HEK293 (cell line): Measurements from ENCODE around the gene HOXA4.

Experiments used
- CTCF ChIA-PET: fragments of 350-600 bp; formaldehyde crosslinking; extraction: SDS; loops from one replicate; lab custom pipeline; 2021; ENCODE audit warnings: antibody characterized with exemption; lab: Yijun Ruan, JAX
- POLR2A ChIA-PET: fragments of 300-600 bp; formaldehyde crosslinking; extraction: SDS; loops from one replicate; lab custom pipeline; 2020; ENCODE audit warnings: antibody characterized with exemption, inconsistent platforms; lab: Yijun Ruan, JAX
- H3K27ac ChIP-seq: fragments of 200-500 bp; sonication (Bioruptor generic); 2 replicates; pipeline ENCODE4 v1.5.1; 2014; ENCODE audit warnings: low read depth, low read length, control low read depth, inconsistent platforms; ENCODE audit errors: extremely low read depth
- H3K36me3 ChIP-seq, 2 experiments: fragments of 200-500 bp in 1 of 2; sonication (Bioruptor generic) in 1 of 2; 1 replicate in 1 of 2; 2 replicates in 1 of 2; pipeline ENCODE4 v1.5.1; 2014 to 2017; ENCODE audit warnings: inconsistent platforms in 2 of 2, low read length in 2 of 2; ENCODE audit not compliant: control insufficient read depth in 2 of 2, insufficient read depth in 1 of 2
- H3K4me1 ChIP-seq: fragments of 200-500 bp; sonication (Bioruptor generic); 2 replicates; pipeline ENCODE4 v1.5.1; 2014; ENCODE audit warnings: mild to moderate bottlenecking, low read length, inconsistent platforms; ENCODE audit not compliant: control insufficient read depth, insufficient read depth
- H3K4me3 ChIP-seq: 2 replicates; pipeline ENCODE4 v1.5.1; 2011; ENCODE audit warnings: low read depth, mild to moderate bottlenecking, control low read depth, low read length, moderate library complexity
- H3K9me3 ChIP-seq: fragments of 200-500 bp; sonication (Bioruptor generic); 2 replicates; pipeline ENCODE4 v1.5.1; 2014; ENCODE audit warnings: low read depth, low read length, inconsistent platforms; ENCODE audit not compliant: control insufficient read depth, insufficient read depth
- GLIS1 ChIP-seq: fragments of 450-650 bp; formaldehyde crosslinking; IDR thresholded peaks from 2 replicates; pipeline ENCODE4 v1.5.1; 2016; ENCODE audit warnings: missing biosample characterization, missing genetic modification characterization
- GLIS2 ChIP-seq: fragments of 450-650 bp; formaldehyde crosslinking; IDR thresholded peaks from 2 replicates; pipeline ENCODE4 v1.5.1; 2016; ENCODE audit warnings: missing biosample characterization, missing genetic modification characterization
- PATZ1 ChIP-seq: fragments of 450-650 bp; formaldehyde crosslinking; IDR thresholded peaks from 2 replicates; pipeline ENCODE4 v1.5.1; 2016; ENCODE audit warnings: missing biosample characterization, missing genetic modification characterization
- SCRT2 ChIP-seq: fragments of 450-650 bp; formaldehyde crosslinking; IDR thresholded peaks from 2 replicates; pipeline ENCODE4 v1.5.1; 2016; ENCODE audit warnings: missing biosample characterization, missing genetic modification characterization
- SP3 ChIP-seq: fragments of 450-650 bp; formaldehyde crosslinking; IDR thresholded peaks from 2 replicates; pipeline ENCODE4 v1.5.1; 2016; ENCODE audit warnings: missing biosample characterization, missing genetic modification characterization
- ZBTB26 ChIP-seq: fragments of 450-650 bp; formaldehyde crosslinking; optimal IDR thresholded peaks from 2 replicates; pipeline ENCODE3; 2016; ENCODE audit warnings: missing biosample characterization, mild to moderate bottlenecking, missing genetic modification characterization
- ZBTB44 ChIP-seq: fragments of 450-650 bp; IDR thresholded peaks from 2 replicates; pipeline ENCODE4 v1.5.1; 2018; ENCODE audit warnings: missing biosample characterization, mild to moderate bottlenecking, missing genetic modification characterization
- ZBTB8A ChIP-seq: fragments of 450-650 bp; formaldehyde crosslinking; IDR thresholded peaks from 2 replicates; pipeline ENCODE4 v1.5.1; 2016; ENCODE audit warnings: missing biosample characterization, missing genetic modification characterization
- ZNF184 ChIP-seq: fragments of 450-650 bp; IDR thresholded peaks from 2 replicates; pipeline ENCODE4 v1.5.1; 2018; ENCODE audit warnings: missing biosample characterization, mild to moderate bottlenecking, missing genetic modification characterization
- ZNF211 ChIP-seq: fragments of 450-650 bp; formaldehyde crosslinking; IDR thresholded peaks from 2 replicates; pipeline ENCODE4 v1.5.1; 2016; ENCODE audit warnings: low read depth, missing biosample characterization, missing genetic modification characterization
- ZNF398 ChIP-seq: fragments of 450-650 bp; formaldehyde crosslinking; IDR thresholded peaks from 2 replicates; pipeline ENCODE4 v1.5.1; 2017; ENCODE audit warnings: missing biosample characterization, missing genetic modification characterization
- ZNF423 ChIP-seq: fragments of 450-650 bp; formaldehyde crosslinking; IDR thresholded peaks from 2 replicates; pipeline ENCODE4 v1.5.1; 2016; ENCODE audit warnings: missing biosample characterization, missing genetic modification characterization
- ZNF549 ChIP-seq: fragments of 450-650 bp; IDR thresholded peaks from 2 replicates; pipeline ENCODE4 v1.5.1; 2018; ENCODE audit warnings: missing biosample characterization, missing genetic modification characterization, mild to moderate bottlenecking, inconsistent platforms, moderate library complexity
- ZNF560 ChIP-seq: fragments of 450-650 bp; formaldehyde crosslinking; IDR thresholded peaks from 2 replicates; pipeline ENCODE4 v1.5.1; 2017; ENCODE audit warnings: missing biosample characterization, missing genetic modification characterization, borderline replicate concordance
- ZNF623 ChIP-seq: fragments of 450-650 bp; formaldehyde crosslinking; IDR thresholded peaks from 2 replicates; pipeline ENCODE4 v1.5.1; 2016; ENCODE audit warnings: missing biosample characterization, missing genetic modification characterization
- ZNF768 ChIP-seq: fragments of 450-650 bp; formaldehyde crosslinking; IDR thresholded peaks from 2 replicates; pipeline ENCODE4 v1.5.1; 2018; ENCODE audit warnings: missing biosample characterization, mild to moderate bottlenecking, missing genetic modification characterization
- ZSCAN30 ChIP-seq: fragments of 450-650 bp; IDR thresholded peaks from 2 replicates; pipeline ENCODE4 v1.5.1; 2018; ENCODE audit warnings: missing biosample characterization, mild to moderate bottlenecking, missing genetic modification characterization, moderate library complexity
- ZSCAN5A ChIP-seq: fragments of 450-650 bp; formaldehyde crosslinking; IDR thresholded peaks from 2 replicates; pipeline ENCODE4 v1.5.1; 2016; ENCODE audit warnings: missing biosample characterization, missing genetic modification characterization

The HOXA4 gene

GRCh38 chr7:27173956-27174873, 43.7 kb upstream of the HOXA4 start, which contains the start of gene HOXA10 (continued):
- TF ChIP-seq ZNF184 (no peak), ZNF560 (no peak), SP3 (tag by site-specific recombination) (no peak; the same call in 1 of the 2 replicates), ZSCAN5A (tag by site-specific recombination) (no peak), PATZ1 (peak; percentile 87), ZBTB44 (no peak), ZNF623 (no peak), ZNF768 (no peak), ZNF398 (no peak), ZNF549 (tag by site-specific recombination) (no peak), ZNF423 (tag by site-specific recombination) (peak; percentile 92)

- H3K36me3 ChIP-seq = peaks cover 8 to 14% of the 10 kb centered on the region in 2 experiments
- peaks cover 10% of the 10 kb centered on the region for H3K4me1 ChIP-seq
- TF ChIP-seq GLIS2 (tag by site-specific recombination) = no peak
- no peak for TF ChIP-seq GLIS1 (tag by site-specific recombination)
- no peak for TF ChIP-seq ZNF211 (tag by site-specific recombination)
- TF ChIP-seq ZSCAN30 (tag by site-specific recombination) = no peak
- TF ChIP-seq ZNF623 = no peak
- no peak; the same call in none of the 2 replicates for TF ChIP-seq ZBTB8A
- TF ChIP-seq SCRT2 (tag by site-specific recombination) = no peak
- TF ChIP-seq ZBTB26 (tag by site-specific recombination) = peak; percentile 46
- peak overlapping the region; percentile 76 for H3K4me3 ChIP-seq
- POLR2A ChIA-PET = interaction anchor here (1.1 to 11.2 kb wide), 11 partner anchors 9 to 1311 kb away, joined by 3 to 237 read pairs (median 6); partner anchors contain the start of genes HOXA11, HOXA13, HOXA6 and HOXA7
- CTCF ChIA-PET = interaction anchor here (0.7 kb wide), 1 partner anchor 59 kb away, joined by 3 read pairs; no protein-coding TSS in a partner anchor
- peak overlapping the region; percentile 100 for H3K27ac ChIP-seq
- no peaks in the 10 kb centered on the region for H3K9me3 ChIP-seq
Measured at GRCh38 chr7:27173511-27173955, 43.0 kb upstream of the HOXA4 start.
